Smooth muscle cell (in vitro differentiated cells): ENCODE measurements around the gene TRPV3. TPM values are rescaled to one million over a fixed set of nuclear protein-coding genes. Genes with fewer than 3 reads are reported as not detected.

Source experiments
- DNase-seq: peaks from one replicate; lab custom pipeline; 2025; ENCODE audit not compliant: unreplicated experiment; lab: John Stamatoyannopoulos, UW
- H2AFZ ChIP-seq: fragments of 200-600 bp; sonication (generic); 2 replicates; pipeline ENCODE4 v1.6.0; 2016; ENCODE audit warnings: antibody characterized with exemption, low read depth, mild to moderate bottlenecking
- H3F3A ChIP-seq: fragments of 200-600 bp; sonication (generic); 2 replicates; pipeline ENCODE4 v1.6.0; 2017; ENCODE audit warnings: antibody characterized with exemption, low read depth
- H3K27ac ChIP-seq: fragments of 200-600 bp; sonication (generic); 2 replicates; pipeline ENCODE4 v1.5.1; 2016; ENCODE audit warnings: low read depth, mild to moderate bottlenecking
- H3K27me3 ChIP-seq: fragments of 200-600 bp; sonication (generic); 2 replicates; pipeline ENCODE4 v1.6.1; 2016; ENCODE audit warnings: low read depth, mild to moderate bottlenecking
- H3K36me3 ChIP-seq: fragments of 200-600 bp; sonication (generic); 2 replicates; pipeline ENCODE4 v1.5.1; 2016; ENCODE audit warnings: low read depth
- H3K4me1 ChIP-seq: fragments of 200-600 bp; sonication (generic); 2 replicates; pipeline ENCODE4 v1.5.1; 2016; ENCODE audit warnings: low read depth
- H3K4me2 ChIP-seq: fragments of 200-600 bp; sonication (generic); 2 replicates; pipeline ENCODE4 v1.6.0; 2016; ENCODE audit warnings: mild to moderate bottlenecking
- H3K4me3 ChIP-seq: fragments of 200-600 bp; sonication (generic); 2 replicates; pipeline ENCODE4 v1.5.1; 2016; ENCODE audit warnings: mild to moderate bottlenecking
- H3K79me2 ChIP-seq: fragments of 200-600 bp; sonication (generic); 2 replicates; pipeline ENCODE4 v1.6.0; 2016; ENCODE audit warnings: low read depth, mild to moderate bottlenecking
- H3K9ac ChIP-seq: fragments of 200-600 bp; sonication (generic); 2 replicates; pipeline ENCODE4 v1.6.0; 2016; ENCODE audit warnings: low read depth
- H3K9me3 ChIP-seq: fragments of 200-600 bp; sonication (generic); replicated peaks from 2 replicates; pipeline ENCODE4 v1.5.1; 2016; ENCODE audit warnings: low read depth
- H4K20me1 ChIP-seq: fragments of 200-600 bp; sonication (generic); 2 replicates; pipeline ENCODE4 v1.6.0; 2016; ENCODE audit warnings: low read depth
- CTCF ChIP-seq: fragments of 200-600 bp; sonication (generic); IDR thresholded peaks from 2 replicates; pipeline ENCODE4 v1.5.1; 2017; ENCODE audit warnings: borderline replicate concordance, mild to moderate bottlenecking, antibody characterized with exemption; ENCODE audit not compliant: insufficient read depth, poor library complexity, severe bottlenecking
- WGBS: methylation state at CpG from one replicate; pipeline ENCODE4 v1.1.7; 2016; ENCODE audit warnings: low lambda C conversion rate; 5-methylcytosine and 5-hydroxymethylcytosine counted together
- polyA plus RNA-seq: library from polyadenylated mRNA; unstranded; fragments of >200 nt; fragmentation: Nextera tagmentation; extraction: Ambion mirVana; gene quantifications from 2 replicates; pipeline ENCODE4 v1.2.1, GENCODE V29; 2016
- total RNA-seq: library from RNA; depleted of rRNA; stranded (reverse); fragments of >200 nt; gene quantifications from 2 replicates; pipeline ENCODE4 v1.2.3, GENCODE V29; 2014

The TRPV3 gene
- total and polyA plus RNA-seq, 2 experiments from 2014 or later, result 0.53 to 6.4 TPM

GRCh38 chr17:3593384-3593783 lies 35.8 kb upstream of the TRPV3 start:
- H3K9ac ChIP-seq, result no peak overlapping the region
- H3K27ac ChIP-seq, result no peak overlapping the region
- no peak for TF ChIP-seq CTCF
- no peaks in the 10 kb centered on the region for H3K79me2 ChIP-seq
- no peaks in the 10 kb centered on the region for H3F3A ChIP-seq
- no peak for DNase-seq
- no peak overlapping the region for H3K4me2 ChIP-seq
- no peaks in the 10 kb centered on the region for H4K20me1 ChIP-seq
- H3K4me3 ChIP-seq, result no peak overlapping the region
- no peaks in the 10 kb centered on the region for H3K9me3 ChIP-seq
- H2AFZ ChIP-seq, result no peak overlapping the region
- H3K36me3 ChIP-seq, result no peaks in the 10 kb centered on the region
- WGBS, result 95% methylated on average over 5 of the region's 5 CpGs
- no peaks in the 10 kb centered on the region for H3K27me3 ChIP-seq
- H3K4me1 ChIP-seq, result no peaks in the 10 kb centered on the region

- H3K4me1 ChIP-seq, result no peaks in the 10 kb centered on the region
- H3K27me3 ChIP-seq, result no peaks in the 10 kb centered on the region
- no peaks in the 10 kb centered on the region for H3F3A ChIP-seq
- H3K4me3 ChIP-seq, result no peak overlapping the region
- no peak overlapping the region for H2AFZ ChIP-seq
- no peak for TF ChIP-seq CTCF
- H3K36me3 ChIP-seq, result no peaks in the 10 kb centered on the region
- H3K9ac ChIP-seq, result no peak overlapping the region
- 96% methylated on average over 15 of the region's 15 CpGs for WGBS
- H3K4me2 ChIP-seq, result no peak overlapping the region
- no peak overlapping the region for H3K27ac ChIP-seq
- H4K20me1 ChIP-seq, result no peaks in the 10 kb centered on the region
- DNase-seq, result no peak
- no peaks in the 10 kb centered on the region for H3K79me2 ChIP-seq
- H3K9me3 ChIP-seq, result no peaks in the 10 kb centered on the region
Measured at GRCh38 chr17:3592216-3592860, 34.7 kb upstream of the TRPV3 start.

GRCh38 chr17:3590768-3591167 lies 33.2 kb upstream of the TRPV3 start:
- 97% methylated on average over 15 of the region's 15 CpGs for WGBS
- TF ChIP-seq CTCF, result no peak
- no peaks in the 10 kb centered on the region for H3F3A ChIP-seq

GRCh38 chr17:3590231-3590630 lies 32.6 kb upstream of the TRPV3 start:
- 97% methylated on average over 15 of the region's 15 CpGs for WGBS
- DNase-seq, result no peak
- TF ChIP-seq CTCF, result no peak

More at GRCh38 chr17:3590768-3591167, 33.2 kb upstream of the TRPV3 start:
- no peaks in the 10 kb centered on the region for H3K79me2 ChIP-seq
- no peak for DNase-seq
- H3K36me3 ChIP-seq, result no peaks in the 10 kb centered on the region
- no peaks in the 10 kb centered on the region for H3K4me1 ChIP-seq
- no peaks in the 10 kb centered on the region for H3K27me3 ChIP-seq
- no peak overlapping the region for H3K27ac ChIP-seq
- no peak overlapping the region for H3K4me2 ChIP-seq
- H4K20me1 ChIP-seq, result no peaks in the 10 kb centered on the region
- H3K9me3 ChIP-seq, result no peaks in the 10 kb centered on the region
- no peak overlapping the region for H3K4me3 ChIP-seq
- H3K9ac ChIP-seq, result no peak overlapping the region
- H2AFZ ChIP-seq, result no peak overlapping the region

More at GRCh38 chr17:3590231-3590630, 32.6 kb upstream of the TRPV3 start:
- H3K36me3 ChIP-seq, result no peaks in the 10 kb centered on the region
- no peaks in the 10 kb centered on the region for H3K79me2 ChIP-seq
- no peak overlapping the region for H3K4me3 ChIP-seq
- no peak overlapping the region for H3K9ac ChIP-seq
- no peak overlapping the region for H3K4me2 ChIP-seq
- no peak overlapping the region for H3K27ac ChIP-seq
- no peaks in the 10 kb centered on the region for H3K27me3 ChIP-seq
- no peaks in the 10 kb centered on the region for H3K4me1 ChIP-seq
- no peaks in the 10 kb centered on the region for H3F3A ChIP-seq
- no peaks in the 10 kb centered on the region for H4K20me1 ChIP-seq
- H2AFZ ChIP-seq, result no peak overlapping the region
- no peaks in the 10 kb centered on the region for H3K9me3 ChIP-seq
